HG03442 (cell line): ENCODE measurements around the gene SP5.
"Not testable (repeated sequence)": the region's sequence is repeated elsewhere in the genome, so short reads cannot be mapped to it uniquely, and the experiment has no call there.

Source experiments
- ATAC-seq: cut with Tn5 transposase; IDR thresholded peaks from one replicate; pipeline ENCODE4 v1.9.1; 2021; ENCODE audit warnings: mild to moderate bottlenecking, moderate library complexity; ENCODE audit not compliant: unreplicated experiment

Gene SP5

DNA sequence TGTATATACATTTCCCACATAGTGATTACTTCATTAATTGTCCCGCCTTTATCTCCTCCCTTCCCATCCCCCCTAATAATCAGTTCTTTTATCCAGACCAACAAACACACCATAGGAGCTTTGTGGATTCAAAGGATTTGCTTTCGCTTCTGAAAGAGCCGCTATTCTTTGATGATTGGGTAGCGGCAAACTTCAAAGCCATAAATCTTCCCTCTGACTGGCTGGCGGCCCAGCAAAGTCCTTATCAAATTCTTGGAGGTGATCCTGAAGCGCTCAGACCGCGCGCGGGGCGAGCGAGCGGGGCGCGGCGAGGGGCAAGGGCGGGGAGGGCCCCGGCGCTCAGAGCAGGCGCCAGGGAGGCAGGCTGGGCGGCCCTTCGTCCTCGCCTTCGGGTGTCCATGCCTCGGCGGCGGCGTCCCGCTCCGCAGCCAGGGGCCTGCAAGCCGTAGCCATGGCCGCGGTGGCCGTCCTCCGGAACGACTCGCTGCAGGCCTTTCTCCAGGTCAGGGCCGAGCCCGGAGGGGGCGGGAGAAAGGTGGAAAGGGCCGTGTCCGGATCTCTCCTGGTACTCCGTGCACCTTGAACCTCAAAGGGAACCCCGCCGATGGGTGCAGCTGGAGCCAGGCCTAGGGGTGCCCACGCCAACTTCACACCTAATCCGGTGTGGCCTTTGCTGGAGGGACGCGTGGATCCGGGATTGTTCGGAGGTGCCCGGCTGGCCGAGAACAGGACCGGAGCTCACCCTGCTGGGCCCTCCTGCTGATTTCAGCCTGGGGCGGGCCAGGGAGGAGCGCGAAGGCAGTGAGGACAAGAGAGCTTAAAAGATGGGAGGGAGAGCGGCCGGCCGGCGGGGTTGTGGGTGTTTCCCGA, at the start of gene SP5:
SP5 (plus strand) TSS at position 276 of the 870 bp plus-strand sequence; CDS start at position 452, 176 bp downstream.
- no peak for ATAC-seq

DNA sequence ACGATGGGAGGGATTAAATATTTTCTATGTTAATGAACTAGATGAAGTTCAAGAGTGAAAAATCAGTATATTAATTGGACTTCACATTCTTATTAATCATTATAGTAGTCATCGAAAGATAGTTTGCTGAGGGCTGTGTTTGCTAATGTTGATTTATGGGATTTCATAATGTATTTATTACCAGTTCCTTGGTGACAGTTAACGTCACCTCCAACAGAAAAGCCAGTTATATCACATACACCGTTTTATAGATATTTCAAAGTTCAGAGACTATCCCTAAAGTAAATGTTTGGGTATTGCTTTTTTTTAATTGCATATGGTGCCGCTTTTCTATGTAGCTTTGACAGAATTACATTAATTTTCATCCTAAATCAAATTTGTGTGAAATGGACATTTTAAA, 49.4 kb upstream of the SP5 start:
- no peak for ATAC-seq

DNA sequence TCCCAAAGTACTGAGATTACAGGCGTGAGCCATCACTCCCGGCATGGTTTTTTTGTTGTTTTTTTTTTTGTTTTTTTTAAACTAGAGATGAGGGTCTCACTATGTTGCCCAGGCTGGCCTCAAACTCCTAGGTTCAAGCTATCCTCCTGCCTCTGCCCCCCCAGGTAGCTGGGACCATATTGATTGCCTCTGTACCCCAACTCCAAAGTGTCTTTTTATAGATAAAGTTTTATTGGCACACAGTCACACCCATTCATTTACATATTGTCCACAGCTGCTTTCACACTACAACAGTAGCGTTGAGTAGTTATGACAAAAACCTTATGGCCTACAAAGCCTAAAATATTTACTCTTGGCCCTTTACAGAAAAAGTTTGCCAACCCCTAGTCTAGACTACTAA, 45.2 kb upstream of the SP5 start:
- ATAC-seq, result no peak

DNA sequence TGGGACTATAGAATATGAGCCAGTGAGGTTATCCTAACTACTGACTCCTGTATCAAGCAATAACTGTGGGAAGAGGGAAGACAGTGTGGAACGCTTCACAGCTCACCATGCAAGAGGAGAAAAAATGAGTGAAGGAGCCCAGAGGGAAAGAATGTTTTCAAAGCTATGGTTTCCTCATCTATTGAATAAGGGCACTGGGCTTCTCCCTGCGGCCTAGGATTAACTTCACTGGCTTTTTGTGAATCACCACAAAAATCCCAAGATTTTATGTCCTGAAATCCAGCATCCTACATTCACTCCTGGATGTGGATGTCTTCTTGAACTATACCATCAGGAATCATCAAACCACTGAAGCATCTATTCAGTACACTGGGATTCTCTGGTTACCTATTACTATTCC, 44.5 kb upstream of the SP5 start:
- no peak for ATAC-seq

DNA sequence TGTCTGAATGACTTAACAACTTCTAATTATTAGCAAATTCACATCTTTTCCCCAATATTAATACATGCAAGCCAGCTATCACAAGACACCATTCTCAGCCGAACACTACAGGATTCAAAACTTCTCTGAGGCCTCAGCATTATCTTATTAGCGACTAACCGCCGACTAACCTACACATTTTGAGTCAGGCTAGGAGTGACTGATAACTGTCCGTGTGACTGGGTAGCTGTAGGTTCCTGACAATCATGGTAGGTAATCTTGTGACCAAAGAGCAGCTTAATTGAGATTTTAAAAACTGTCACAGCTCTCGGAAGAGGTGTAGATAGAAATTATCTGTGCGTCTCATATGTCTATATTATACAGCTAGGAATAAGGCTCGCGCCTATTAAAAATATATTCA, 44.1 kb upstream of the SP5 start:
- ATAC-seq, result no peak

DNA sequence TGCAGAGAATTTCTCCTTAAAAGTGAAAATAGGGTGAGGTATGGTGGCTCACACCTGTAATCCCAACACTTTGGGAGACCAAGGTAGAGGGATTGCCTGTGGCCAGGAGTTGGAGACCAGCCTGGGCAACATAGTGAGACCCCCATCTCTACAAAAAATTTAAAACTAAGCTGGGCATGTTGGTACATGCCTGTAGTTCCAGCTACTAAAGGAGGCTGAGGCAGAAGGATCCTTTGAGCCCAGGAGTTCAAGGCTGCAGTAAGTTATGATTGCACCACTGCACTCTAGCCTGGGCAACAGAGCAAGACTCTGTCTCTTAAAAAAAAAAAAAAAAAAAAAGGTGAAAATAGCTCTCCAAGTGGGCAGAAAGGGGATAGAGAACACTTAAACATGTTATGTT, 40.9 kb upstream of the SP5 start:
- ATAC-seq, result not testable (repeated sequence)

DNA sequence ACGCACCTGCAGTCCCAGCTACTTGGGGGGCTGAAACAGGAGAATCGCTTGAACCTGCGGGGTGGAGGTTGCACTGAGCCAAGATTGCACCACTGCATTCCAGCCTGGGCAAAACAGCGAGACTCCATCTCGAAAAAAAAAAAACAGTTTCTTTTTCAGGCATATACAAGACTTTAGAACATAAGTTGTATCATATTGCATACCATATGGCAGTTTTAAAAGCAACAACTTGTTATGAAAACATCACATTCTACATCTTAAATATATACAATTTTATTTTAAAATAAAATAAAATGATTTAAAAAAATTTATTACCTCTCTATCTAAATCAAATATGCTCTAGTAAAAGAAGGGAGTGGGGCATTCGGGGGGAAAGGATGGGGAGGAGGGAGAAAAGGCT, 39.4 kb upstream of the SP5 start:
- no peak for ATAC-seq

DNA sequence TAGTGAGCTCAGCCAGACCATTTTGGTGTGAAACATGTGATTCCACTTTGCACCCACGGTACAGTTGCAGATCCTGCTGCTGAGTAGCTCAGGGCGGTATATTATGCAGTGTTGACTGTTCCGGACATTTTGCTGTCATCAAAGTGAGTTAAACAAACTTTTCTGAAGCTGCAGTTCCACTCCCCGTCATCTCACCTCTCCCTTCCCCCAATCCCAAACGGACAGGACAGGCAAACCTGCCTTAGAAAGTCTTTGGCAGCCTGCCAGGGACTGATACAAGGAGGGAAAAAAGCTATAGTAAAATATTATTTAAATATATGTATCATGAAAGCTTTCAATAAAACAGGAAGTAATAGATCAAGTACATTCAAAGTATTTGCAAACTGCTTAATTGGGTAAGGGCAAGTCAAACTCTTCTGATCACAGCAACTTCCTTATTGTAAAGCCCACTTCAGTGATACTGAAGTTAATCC, 35.5 kb upstream of the SP5 start:
- no peak for ATAC-seq

DNA sequence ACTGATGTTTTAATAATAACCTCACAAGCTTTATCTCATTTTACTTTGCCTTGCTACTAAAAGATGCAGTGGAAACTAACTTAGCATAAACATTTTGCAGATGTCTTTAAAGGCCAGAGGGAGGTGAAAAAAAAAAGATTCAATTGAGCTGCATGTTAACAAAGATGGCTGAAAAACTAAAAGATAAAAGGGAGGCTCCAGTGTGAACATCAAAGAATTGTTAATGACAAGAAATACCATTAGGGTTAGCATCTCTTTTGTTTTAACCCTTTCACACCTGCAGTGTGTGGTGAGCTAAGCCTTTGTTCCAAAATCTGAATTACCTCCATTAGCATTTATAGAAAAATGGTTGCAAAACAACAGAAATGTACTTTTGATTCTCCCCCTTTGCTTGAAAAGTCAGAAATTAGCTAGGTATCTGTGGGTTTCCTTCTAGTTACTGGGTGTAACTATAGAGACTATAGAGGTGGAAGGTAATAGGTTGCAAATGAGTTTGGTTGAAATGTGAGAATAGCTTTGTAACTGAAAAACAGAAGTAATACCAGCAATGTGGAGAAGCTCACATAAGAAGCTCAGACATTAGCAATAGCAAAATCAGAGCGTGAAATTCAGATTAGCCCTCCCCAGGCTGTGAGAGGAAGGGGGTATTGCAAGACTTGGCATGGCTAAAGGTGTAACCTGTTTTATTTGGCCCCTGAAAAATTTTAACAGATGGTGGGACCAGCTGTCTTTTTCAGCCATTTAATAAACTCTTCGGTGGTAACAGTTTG, 34.8 kb upstream of the SP5 start:
- peak; percentile 90 for ATAC-seq

DNA sequence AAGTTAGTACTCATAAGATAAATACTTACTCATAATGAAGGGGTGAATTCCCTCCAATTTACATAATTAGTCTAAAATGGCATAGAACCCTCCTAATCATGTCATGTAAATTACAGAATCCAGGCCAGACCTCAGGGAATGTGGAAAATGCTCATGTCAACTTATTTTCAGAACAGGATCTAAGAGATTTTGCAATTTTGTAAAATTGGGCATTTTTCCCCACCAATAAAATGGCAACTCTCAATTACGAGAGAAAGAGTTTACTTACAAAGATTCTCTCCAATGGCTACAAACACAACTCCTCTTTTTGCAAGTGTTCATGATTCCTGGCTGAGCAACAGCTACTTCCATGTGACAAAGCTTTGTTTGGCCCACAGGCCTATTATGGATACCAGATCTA, 33.8 kb upstream of the SP5 start:
- no peak for ATAC-seq

DNA sequence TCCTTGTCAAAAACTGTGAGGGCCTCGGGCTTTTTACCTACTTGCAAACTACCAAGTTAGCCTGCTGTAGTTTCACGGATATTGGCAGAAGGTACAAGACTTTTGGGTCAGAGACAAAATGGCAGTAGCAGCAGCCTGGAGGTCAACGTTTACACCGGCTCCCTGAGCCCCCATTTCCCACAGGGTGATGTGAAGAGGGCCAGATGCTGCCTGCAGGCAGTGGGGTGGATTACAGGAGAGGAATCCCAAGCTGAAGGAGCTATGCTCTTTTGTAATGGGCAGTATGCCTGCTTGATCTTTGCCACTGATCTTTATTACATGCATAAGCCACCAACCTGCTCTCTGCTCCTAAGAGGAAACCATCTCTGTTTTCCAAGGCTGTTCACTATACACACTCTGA, 29.5 kb upstream of the SP5 start:
- no peak for ATAC-seq

DNA sequence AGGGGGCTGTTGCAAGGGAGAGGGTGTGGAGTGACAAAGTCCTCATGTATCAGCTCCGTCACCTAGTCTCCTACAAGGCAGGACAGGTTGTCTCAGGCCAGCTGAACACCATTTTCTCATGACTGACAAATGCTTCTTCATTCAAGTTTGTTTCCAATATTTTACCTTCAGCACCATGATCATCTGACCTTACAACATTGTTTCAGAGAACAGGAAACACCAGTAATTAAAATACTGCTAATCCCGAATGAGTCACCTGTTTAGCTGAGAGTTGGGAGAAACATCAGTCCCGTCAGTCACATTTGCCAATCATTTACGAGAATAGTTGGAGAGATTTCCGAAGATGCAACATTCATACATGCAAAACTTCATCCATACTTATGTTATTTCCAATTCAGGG, 25.7 kb upstream of the SP5 start:
- no peak for ATAC-seq

DNA sequence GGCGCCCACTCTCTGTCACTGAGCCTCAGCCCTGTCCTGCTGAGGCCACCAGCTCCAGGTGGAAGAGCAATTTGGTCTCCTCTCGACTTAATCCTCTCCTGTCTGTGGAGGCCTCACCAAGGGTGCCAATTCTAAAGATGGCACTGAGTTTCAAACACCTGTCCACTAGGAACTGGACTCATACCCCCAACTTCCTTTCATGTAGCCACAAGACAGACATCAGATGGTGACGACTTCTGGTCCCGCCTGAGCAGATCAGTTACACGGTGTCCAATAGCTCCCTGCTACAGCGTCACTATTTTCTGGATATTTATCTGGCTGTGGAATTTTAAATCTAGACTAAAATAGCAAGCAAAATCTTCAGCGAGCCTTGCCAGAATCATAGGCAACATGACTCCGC, 24.5 kb upstream of the SP5 start:
- ATAC-seq, result no peak

DNA sequence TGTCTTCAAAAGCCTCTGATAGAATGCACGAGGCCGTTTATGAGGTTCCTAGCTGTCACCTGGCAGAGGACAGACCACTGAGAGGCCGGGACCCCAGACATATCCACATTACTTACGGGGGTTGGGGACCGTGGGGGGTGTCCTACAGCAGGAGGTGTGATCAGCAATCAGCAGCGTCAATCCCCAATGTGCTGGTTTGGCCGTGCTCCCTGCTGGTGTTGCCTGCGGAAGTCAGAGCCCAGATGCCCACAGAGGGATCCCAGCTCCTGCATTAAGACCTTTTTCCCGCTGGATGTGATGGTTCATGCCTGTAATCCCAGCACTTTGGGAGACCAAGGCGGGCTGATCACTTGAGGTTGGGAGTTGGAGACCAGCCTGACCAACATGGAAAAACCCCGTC, 20.8 kb upstream of the SP5 start:
- no peak for ATAC-seq

DNA sequence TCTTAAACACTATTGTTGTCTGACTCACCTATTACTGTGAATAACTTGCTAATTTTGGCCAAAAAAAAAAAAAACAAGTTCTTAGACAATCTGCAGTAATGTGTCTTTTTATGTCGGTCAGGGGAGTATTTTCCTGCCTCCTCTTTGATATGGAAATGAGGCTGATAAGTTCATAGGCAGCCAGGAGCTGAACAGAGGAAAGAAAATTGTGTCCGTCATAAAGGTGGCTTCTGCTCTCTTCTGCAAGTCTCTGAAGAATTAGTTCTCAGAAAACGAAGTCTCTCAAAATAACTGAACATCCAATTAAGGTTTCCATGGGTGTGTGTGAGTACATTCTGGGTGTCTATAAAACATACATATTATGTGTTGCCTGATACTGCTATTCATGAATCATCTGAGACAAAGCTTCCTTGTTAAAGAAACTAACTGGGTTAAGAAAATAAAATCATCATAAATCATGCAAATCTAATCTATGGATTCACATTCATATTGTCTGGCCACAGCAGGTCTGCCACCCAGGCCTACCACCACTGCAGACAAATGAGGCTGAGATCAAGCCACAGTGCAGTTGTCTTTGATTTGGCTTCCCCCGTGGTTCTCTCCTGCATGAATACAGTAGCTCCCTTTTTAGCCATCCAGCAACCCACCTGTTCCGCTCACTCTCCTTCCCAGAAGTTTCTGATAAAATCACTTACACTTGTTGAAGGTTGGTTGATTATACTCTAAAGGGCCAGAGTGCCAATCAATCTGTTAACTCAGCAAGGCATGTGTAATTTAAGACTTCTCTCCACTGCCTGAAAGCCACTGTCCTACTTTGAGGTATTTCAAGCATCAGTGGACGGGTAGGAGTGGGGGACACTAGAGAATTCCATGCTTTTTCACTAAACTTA, 19.4 kb upstream of the SP5 start:
- ATAC-seq, result no peak

DNA sequence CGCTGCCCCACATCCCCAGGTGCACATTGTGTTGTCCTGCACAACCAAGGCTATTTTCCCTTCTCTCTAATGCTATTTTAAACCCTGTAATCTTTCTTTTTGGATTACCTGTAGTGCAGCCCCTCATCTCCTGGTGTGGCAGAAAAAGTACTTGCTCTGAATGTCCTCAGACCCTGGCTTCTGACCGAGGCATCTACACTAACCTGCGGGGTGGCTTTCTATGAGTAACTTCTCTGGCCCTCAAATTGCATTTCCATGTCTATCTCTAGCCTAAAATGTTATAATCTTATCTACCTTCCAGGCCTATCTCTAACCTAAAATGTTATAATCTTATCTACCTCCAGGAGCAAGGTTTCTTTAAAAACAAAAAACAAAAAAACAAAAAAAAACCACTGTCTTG, 18.2 kb upstream of the SP5 start:
- no peak for ATAC-seq

DNA sequence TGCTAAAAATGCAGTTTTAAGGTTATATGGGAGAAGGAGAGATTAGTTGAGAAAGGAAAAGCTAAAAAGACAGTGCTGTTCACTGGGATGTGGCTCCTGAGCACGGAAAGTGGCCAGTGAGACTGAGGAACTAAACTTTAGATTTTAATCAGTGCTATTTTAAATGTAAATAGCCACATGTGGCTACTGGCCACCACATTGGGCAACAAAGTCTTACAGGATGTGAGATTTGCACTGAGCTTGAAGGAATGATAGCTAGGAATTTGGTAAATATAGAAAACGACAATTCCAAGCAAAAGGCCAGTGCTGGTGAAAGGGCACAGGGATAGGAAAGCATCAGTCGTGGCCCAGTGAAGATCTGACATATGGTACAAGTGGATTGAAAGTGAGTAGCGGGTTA, 14.1 kb upstream of the SP5 start:
- no peak for ATAC-seq

DNA sequence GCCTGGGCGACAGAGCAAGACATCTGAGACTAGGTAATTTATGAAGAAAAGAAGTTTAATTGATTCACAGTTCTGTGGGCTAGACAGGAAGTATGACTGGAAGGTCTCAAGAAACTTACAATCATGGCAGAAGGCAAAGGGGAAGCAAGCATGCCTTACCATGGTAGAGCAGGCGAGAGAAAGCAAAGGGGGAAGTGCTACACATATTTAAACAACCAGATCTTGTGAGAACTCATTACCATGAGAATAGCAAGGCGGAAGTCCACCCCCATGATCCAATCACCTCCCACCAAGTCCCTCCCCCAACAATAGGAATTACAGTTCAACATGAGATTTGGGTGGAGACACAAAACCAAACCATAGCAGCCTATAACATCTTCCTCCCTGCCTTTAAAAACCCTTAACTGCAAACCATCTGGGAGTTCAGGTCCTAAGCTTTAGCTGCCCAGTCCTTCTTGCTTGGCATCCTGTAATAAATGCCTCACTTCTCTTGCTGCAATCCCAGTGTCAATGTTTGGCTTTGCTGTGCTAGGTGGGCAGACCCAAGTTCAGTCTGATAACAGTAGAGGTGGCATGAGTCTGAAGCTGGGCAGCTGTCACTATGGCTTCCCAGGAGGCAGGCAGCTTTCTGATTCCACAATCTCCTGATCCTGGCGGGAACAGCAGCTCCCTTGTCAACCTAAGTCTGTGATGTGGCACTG, 11.2 kb upstream of the SP5 start:
- ATAC-seq, result no peak

DNA sequence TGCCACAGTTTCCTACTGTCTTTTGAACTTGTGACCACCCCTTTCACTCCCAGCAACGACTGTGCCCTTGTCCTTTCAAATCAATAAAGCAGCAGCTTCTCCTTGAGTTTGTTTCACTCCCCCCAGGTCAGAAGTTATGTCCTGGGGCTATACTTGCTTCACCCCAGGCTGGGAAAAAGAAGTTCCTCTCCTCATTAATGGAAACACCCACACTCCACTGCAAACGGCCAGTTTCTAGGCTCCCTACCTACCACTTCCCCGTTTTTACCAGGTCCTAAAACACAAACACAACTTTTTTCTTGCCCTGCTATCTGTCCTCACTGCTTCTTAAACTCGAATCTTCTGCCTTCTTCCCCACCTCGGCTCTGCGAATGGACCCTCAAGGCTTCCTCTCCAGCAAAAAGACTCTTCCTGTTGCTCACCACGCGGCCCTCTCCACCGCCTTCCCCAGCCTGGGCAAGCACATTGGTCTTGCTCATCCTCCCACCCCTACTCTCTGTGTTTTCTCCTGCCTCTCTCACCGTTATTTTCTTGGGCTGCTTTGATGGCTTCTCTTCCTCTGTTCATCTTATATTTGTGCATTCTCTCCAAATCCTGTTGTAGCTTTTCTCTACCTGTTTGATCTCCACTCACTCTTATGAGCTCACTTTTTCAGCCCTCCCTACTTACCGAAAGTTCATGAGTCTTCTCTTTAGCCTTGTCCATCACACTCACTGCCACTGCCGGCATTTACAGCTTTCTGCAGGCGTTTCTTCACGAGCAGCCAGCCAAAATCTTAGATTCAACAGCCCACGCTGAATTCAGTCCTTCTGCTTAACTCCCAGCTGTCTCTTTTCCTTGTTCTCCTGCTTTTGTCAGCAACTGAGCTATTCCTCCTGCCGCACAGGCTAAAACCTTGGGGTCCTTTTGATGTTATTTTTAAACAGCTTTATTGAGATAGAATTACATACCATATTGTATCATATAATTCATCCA, 7.0 kb upstream of the SP5 start:
- ATAC-seq, result no peak
